Measurements from ENCODE around the gene ORM1. TPM values are rescaled to one million over a fixed set of nuclear protein-coding genes. Genes with fewer than 3 reads are reported as not detected.

ORM1 gene
- polyA plus RNA-seq, 3 donors = 2.2 to 4.9 (median 2.8) TPM

DNA sequence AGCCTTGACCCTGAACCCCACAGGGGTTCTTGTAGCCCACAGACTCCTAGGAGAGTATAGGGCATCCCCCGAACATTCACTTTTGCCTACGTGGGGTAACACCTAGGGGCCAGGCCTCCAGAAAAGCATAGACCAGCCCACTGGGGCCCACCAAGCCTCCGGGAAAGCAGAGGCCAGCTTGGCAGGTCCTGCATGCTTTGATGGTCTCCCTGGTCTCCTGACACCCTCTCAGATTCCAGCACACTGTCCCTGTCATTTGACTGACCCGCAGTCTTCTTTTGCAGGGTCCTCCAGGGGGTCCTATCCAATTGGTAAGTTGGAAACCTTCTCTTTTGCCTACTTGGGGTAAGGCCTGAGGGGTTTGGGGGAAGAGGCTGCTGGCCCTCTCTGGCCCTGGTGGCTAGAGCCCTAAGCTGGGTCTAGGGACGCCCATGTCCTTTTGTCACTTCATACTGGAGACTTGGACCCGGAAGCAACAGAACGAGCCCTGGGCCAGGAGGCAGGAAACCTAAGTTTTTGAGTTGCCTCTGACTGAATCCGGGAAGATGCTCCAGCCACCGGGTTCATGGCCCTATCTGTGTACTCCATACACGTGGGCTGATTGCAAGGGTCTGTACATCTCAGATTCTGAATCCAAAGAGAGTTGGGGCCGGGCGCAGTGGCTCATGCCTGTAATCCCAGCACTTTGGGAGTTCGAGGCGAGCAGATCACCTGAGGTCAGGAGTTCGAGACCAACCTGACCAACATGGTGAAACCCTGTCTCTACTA, 20.9 kb upstream of the ORM1 start:
- H3K27ac Mint-ChIP-seq = peak overlapping the region in 1 of 7 donors; percentile 40
- Histone ChIP-seq H3K9me3 (replicated peaks in 1 of 2; ENCODE audit: control insufficient read depth in 1 of 2, insufficient read depth in 1 of 2, low read length in 2 of 2) (no peaks in the 10 kb centered on the region), H3K27ac (ENCODE audit: low read depth in 1 of 2, low read length in 2 of 2) (no peak overlapping the region), H3K79me2 (ENCODE audit: insufficient read depth, low read length) (no peaks in the 10 kb centered on the region), H3K4me3 (replicated peaks in 1 of 3; ENCODE audit: low read depth in 2 of 3, low read length in 3 of 3) (no peak overlapping the region), H3K4me2 (replicated peaks; ENCODE audit: extremely low read depth, low read length, poor library complexity, severe bottlenecking) (no peak overlapping the region), H2AFZ (ENCODE audit: insufficient read depth, low read depth, low read length, poor library complexity, severe bottlenecking) (no peak overlapping the region), H3K36me3 (replicated peaks in 1 of 2; ENCODE audit: control insufficient read depth in 1 of 2, insufficient read depth in 2 of 2, low read length in 2 of 2) (no peaks in the 10 kb centered on the region), H3K27me3 (ENCODE audit: control insufficient read depth in 2 of 2, insufficient read depth in 2 of 2, low read length in 2 of 2) (no peaks in the 10 kb centered on the region), H4K20me1 (ENCODE audit: insufficient read depth, low read length) (no peaks in the 10 kb centered on the region), H3K4me1 (ENCODE audit: control insufficient read depth in 1 of 2, insufficient read depth in 2 of 2, low read length in 2 of 2) (no peaks in the 10 kb centered on the region), H3K9ac (ENCODE audit: insufficient read depth, low read length, poor library complexity, severe bottlenecking) (no peak overlapping the region)
- H3K27me3 Mint-ChIP-seq (ENCODE audit: low read depth in 3 of 3) = peaks cover 2 to 7% (median 3%) of the 10 kb centered on the region in 3 donors
- TF ChIP-seq, protein P1, sequence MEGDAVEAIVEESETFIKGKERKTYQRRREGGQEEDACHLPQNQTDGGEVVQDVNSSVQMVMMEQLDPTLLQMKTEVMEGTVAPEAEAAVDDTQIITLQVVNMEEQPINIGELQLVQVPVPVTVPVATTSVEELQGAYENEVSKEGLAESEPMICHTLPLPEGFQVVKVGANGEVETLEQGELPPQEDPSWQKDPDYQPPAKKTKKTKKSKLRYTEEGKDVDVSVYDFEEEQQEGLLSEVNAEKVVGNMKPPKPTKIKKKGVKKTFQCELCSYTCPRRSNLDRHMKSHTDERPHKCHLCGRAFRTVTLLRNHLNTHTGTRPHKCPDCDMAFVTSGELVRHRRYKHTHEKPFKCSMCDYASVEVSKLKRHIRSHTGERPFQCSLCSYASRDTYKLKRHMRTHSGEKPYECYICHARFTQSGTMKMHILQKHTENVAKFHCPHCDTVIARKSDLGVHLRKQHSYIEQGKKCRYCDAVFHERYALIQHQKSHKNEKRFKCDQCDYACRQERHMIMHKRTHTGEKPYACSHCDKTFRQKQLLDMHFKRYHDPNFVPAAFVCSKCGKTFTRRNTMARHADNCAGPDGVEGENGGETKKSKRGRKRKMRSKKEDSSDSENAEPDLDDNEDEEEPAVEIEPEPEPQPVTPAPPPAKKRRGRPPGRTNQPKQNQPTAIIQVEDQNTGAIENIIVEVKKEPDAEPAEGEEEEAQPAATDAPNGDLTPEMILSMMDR (IDR thresholded peaks at IDR 0.05) = no peak
- DNase-seq = peak in 1 of 3 donors; percentile 3
- no peak overlapping the region for H3K4me3 Mint-ChIP-seq
- H3K4me1 Mint-ChIP-seq = peaks cover 4% of the 10 kb centered on the region
- H3K36me3 Mint-ChIP-seq = no peaks in the 10 kb centered on the region
- intact Hi-C loops (cut with micrococcal nuclease) = loop anchor here in 1 of 2 donors (5.0 kb wide), 1 partner anchor 145 kb away; the partner anchor contains the start of gene COL27A1
- no peaks in the 10 kb centered on the region for H3K9me3 Mint-ChIP-seq
- WGBS (ENCODE audit: insufficient coverage) = 96% methylated on average over 11 of the region's 15 CpGs

- DNase-seq = peak in 1 of 3 donors; percentile 0
- Mint-ChIP-seq H3K27ac (no peak overlapping the region), H3K4me1 (peaks cover 4% of the 10 kb centered on the region), H3K27me3 (ENCODE audit: low read depth in 3 of 3) (peaks cover 3 to 8% (median 4%) of the 10 kb centered on the region in 3 donors), H3K9me3 (no peaks in the 10 kb centered on the region), H3K36me3 (no peaks in the 10 kb centered on the region), H3K4me3 (no peak overlapping the region)
- no peak overlapping the region for H3K4me2 ChIP-seq (replicated peaks; ENCODE audit: extremely low read depth, low read length, poor library complexity, severe bottlenecking)
- H3K27me3 ChIP-seq (ENCODE audit: control insufficient read depth in 2 of 2, insufficient read depth in 2 of 2, low read length in 2 of 2) = no peaks in the 10 kb centered on the region
- no peaks in the 10 kb centered on the region for H3K4me1 ChIP-seq (ENCODE audit: control insufficient read depth in 1 of 2, insufficient read depth in 2 of 2, low read length in 2 of 2)
- H4K20me1 ChIP-seq (ENCODE audit: insufficient read depth, low read length) = no peaks in the 10 kb centered on the region
- no peak overlapping the region for H3K9ac ChIP-seq (ENCODE audit: insufficient read depth, low read length, poor library complexity, severe bottlenecking)
- no peaks in the 10 kb centered on the region for H3K36me3 ChIP-seq (replicated peaks in 1 of 2; ENCODE audit: control insufficient read depth in 1 of 2, insufficient read depth in 2 of 2, low read length in 2 of 2)
- H3K79me2 ChIP-seq (ENCODE audit: insufficient read depth, low read length) = no peaks in the 10 kb centered on the region
- no peaks in the 10 kb centered on the region for H3K9me3 ChIP-seq (replicated peaks in 1 of 2; ENCODE audit: control insufficient read depth in 1 of 2, insufficient read depth in 1 of 2, low read length in 2 of 2)
- TF ChIP-seq, protein P1 (IDR thresholded peaks at IDR 0.05) = no peak
- H3K4me3 ChIP-seq (replicated peaks in 1 of 3; ENCODE audit: low read depth in 2 of 3, low read length in 3 of 3) = no peak overlapping the region
- no peak overlapping the region for H3K27ac ChIP-seq (ENCODE audit: low read depth in 1 of 2, low read length in 2 of 2)
- intact Hi-C loops (cut with micrococcal nuclease) = loop anchor here in 1 of 2 donors (5.0 kb wide), 1 partner anchor 145 kb away; the partner anchor contains the start of gene COL27A1
- 82% methylated on average over 6 of the region's 6 CpGs for WGBS (ENCODE audit: insufficient coverage)
- no peak overlapping the region for H2AFZ ChIP-seq (ENCODE audit: insufficient read depth, low read depth, low read length, poor library complexity, severe bottlenecking)
These were observed 20.2 kb upstream of the ORM1 start for GRCh38 chr9:114302727-114303126.
